ENCODE results near the gene KIF23.

Gene KIF23

GRCh38 chr15:69497076-69497475, 82.9 kb downstream of the KIF23 start:
- no peak for DNase-seq

- no peak for DNase-seq
Observed at GRCh38 chr15:69497667-69498066, 83.5 kb downstream of the KIF23 start.

Data from NCI-H2107 (cell line).